ENCODE measurements around the gene ATAD3A. TPM values are rescaled to one million over a fixed set of nuclear protein-coding genes. Genes with fewer than 3 reads are reported as not detected.

The ATAD3A gene
- total and polyA plus RNA-seq, 9 of the 15 experiments (the other 6 are each of a cell fraction or from before 2014, with no cell fraction given) = 0.10 to 173 (median 36.7) TPM

- TF ChIP-seq, protein P1, sequence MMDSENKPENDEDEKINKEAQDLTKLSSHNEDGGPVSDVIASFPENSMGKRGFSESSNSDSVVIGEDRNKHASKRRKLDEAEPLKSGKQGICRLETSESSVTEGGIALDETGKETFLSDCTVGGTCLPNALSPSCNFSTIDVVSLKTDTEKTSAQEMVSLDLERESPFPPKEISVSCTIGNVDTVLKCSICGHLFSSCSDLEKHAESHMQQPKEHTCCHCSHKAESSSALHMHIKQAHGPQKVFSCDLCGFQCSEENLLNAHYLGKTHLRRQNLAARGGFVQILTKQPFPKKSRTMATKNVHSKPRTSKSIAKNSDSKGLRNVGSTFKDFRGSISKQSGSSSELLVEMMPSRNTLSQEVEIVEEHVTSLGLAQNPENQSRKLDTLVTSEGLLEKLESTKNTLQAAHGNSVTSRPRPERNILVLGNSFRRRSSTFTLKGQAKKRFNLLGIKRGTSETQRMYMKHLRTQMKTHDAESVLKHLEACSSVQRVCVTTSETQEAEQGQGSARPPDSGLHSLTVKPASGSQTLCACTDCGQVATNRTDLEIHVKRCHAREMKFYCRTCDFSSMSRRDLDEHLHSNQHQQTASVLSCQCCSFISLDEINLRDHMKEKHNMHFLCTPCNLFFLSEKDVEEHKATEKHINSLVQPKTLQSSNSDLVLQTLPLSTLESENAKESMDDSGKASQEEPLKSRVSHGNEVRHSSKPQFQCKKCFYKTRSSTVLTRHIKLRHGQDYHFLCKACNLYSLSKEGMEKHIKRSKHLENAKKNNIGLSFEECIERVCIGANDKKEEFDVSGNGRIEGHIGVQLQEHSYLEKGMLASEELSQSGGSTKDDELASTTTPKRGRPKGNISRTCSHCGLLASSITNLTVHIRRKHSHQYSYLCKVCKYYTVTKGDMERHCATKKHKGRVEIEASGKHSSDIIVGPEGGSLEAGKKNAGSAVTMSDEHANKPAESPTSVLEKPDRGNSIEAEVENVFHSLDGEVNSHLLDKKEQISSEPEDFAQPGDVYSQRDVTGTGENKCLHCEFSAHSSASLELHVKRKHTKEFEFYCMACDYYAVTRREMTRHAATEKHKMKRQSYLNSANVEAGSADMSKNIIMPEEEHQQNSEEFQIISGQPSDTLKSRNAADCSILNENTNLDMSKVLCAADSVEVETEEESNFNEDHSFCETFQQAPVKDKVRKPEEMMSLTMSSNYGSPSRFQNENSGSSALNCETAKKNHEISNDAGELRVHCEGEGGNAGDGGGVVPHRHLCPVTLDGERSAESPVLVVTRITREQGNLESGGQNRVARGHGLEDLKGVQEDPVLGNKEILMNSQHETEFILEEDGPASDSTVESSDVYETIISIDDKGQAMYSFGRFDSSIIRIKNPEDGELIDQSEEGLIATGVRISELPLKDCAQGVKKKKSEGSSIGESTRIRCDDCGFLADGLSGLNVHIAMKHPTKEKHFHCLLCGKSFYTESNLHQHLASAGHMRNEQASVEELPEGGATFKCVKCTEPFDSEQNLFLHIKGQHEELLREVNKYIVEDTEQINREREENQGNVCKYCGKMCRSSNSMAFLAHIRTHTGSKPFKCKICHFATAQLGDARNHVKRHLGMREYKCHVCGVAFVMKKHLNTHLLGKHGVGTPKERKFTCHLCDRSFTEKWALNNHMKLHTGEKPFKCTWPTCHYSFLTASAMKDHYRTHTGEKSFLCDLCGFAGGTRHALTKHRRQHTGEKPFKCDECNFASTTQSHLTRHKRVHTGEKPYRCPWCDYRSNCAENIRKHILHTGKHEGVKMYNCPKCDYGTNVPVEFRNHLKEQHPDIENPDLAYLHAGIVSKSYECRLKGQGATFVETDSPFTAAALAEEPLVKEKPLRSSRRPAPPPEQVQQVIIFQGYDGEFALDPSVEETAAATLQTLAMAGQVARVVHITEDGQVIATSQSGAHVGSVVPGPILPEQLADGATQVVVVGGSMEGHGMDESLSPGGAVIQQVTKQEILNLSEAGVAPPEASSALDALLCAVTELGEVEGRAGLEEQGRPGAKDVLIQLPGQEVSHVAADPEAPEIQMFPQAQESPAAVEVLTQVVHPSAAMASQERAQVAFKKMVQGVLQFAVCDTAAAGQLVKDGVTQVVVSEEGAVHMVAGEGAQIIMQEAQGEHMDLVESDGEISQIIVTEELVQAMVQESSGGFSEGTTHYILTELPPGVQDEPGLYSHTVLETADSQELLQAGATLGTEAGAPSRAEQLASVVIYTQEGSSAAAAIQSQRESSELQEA (IDR thresholded peaks at IDR 0.05; ENCODE audit: low read depth) = peak; percentile 93
- TF ChIP-seq STAT5B (CRISPR knock-in tag; IDR thresholded peaks at IDR 0.05) = no peak
- TF ChIP-seq CTBP1 (IDR thresholded peaks at IDR 0.05; ENCODE audit: borderline replicate concordance) = peak; percentile 82
- no peak for TF ChIP-seq BRD4 (IDR thresholded peaks at IDR 0.05)
- peak; percentile 80 for TF ChIP-seq ATF7 (IDR thresholded peaks at IDR 0.05)
- TF ChIP-seq, protein P2, sequence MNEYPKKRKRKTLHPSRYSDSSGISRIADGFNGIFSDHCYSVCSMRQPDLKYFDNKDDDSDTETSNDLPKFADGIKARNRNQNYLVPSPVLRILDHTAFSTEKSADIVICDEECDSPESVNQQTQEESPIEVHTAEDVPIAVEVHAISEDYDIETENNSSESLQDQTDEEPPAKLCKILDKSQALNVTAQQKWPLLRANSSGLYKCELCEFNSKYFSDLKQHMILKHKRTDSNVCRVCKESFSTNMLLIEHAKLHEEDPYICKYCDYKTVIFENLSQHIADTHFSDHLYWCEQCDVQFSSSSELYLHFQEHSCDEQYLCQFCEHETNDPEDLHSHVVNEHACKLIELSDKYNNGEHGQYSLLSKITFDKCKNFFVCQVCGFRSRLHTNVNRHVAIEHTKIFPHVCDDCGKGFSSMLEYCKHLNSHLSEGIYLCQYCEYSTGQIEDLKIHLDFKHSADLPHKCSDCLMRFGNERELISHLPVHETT (CRISPR knock-in tag; conservative IDR thresholded peaks at IDR 0.05 in 1 of 2, IDR thresholded peaks at IDR 0.05 in 1 of 2) = peak in 1 of 2 experiments; percentile 100; a peak in 2 of 4 replicates
- no peak for TF ChIP-seq ZNF282 (CRISPR knock-in tag; IDR thresholded peaks at IDR 0.05)
- TF ChIP-seq GATAD2B (IDR thresholded peaks at IDR 0.05; ENCODE audit: borderline replicate concordance) = no peak
- TF ChIP-seq, protein P3, sequence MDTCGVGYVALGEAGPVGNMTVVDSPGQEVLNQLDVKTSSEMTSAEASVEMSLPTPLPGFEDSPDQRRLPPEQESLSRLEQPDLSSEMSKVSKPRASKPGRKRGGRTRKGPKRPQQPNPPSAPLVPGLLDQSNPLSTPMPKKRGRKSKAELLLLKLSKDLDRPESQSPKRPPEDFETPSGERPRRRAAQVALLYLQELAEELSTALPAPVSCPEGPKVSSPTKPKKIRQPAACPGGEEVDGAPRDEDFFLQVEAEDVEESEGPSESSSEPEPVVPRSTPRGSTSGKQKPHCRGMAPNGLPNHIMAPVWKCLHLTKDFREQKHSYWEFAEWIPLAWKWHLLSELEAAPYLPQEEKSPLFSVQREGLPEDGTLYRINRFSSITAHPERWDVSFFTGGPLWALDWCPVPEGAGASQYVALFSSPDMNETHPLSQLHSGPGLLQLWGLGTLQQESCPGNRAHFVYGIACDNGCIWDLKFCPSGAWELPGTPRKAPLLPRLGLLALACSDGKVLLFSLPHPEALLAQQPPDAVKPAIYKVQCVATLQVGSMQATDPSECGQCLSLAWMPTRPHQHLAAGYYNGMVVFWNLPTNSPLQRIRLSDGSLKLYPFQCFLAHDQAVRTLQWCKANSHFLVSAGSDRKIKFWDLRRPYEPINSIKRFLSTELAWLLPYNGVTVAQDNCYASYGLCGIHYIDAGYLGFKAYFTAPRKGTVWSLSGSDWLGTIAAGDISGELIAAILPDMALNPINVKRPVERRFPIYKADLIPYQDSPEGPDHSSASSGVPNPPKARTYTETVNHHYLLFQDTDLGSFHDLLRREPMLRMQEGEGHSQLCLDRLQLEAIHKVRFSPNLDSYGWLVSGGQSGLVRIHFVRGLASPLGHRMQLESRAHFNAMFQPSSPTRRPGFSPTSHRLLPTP (IDR thresholded peaks at IDR 0.05; ENCODE audit: borderline replicate concordance, extremely low read depth, insufficient read length) = no peak
- peak; percentile 88 for TF ChIP-seq SAFB (IDR thresholded peaks at IDR 0.05; ENCODE audit: borderline replicate concordance, low read depth, low read length)
- peak; percentile 96 for TF ChIP-seq ATF1 (CRISPR knock-in tag; IDR thresholded peaks at IDR 0.05)
- TF ChIP-seq ATF1 (tag; IDR thresholded peaks at IDR 0.05) = peak; percentile 99
- TF ChIP-seq RBM34 (IDR thresholded peaks at IDR 0.05; ENCODE audit: borderline replicate concordance, insufficient read depth, low read length) = no peak
- TF ChIP-seq PTTG1 (tag; IDR thresholded peaks at IDR 0.05; ENCODE audit: low read depth) = no peak
- no peak for TF ChIP-seq ZEB2 (IDR thresholded peaks at IDR 0.05)
- TF ChIP-seq TCFL5 (CRISPR knock-in tag; conservative IDR thresholded peaks at IDR 0.05) = no peak
These were observed 40.4 kb upstream of the ATAD3A start, which contains the start of gene ATAD3B (continued) for GRCh38 chr1:1471389-1472052.

All from K562 (cell line).